NCI-H2029 treated with DMSO at 0.1 percent for 48 hours (cell line): ENCODE measurements around the gene LVRN.

ENCODE experiments used
- DNase-seq: peaks from one replicate; lab custom pipeline; 2025; lab: John Stamatoyannopoulos, UW

LVRN gene

DNA sequence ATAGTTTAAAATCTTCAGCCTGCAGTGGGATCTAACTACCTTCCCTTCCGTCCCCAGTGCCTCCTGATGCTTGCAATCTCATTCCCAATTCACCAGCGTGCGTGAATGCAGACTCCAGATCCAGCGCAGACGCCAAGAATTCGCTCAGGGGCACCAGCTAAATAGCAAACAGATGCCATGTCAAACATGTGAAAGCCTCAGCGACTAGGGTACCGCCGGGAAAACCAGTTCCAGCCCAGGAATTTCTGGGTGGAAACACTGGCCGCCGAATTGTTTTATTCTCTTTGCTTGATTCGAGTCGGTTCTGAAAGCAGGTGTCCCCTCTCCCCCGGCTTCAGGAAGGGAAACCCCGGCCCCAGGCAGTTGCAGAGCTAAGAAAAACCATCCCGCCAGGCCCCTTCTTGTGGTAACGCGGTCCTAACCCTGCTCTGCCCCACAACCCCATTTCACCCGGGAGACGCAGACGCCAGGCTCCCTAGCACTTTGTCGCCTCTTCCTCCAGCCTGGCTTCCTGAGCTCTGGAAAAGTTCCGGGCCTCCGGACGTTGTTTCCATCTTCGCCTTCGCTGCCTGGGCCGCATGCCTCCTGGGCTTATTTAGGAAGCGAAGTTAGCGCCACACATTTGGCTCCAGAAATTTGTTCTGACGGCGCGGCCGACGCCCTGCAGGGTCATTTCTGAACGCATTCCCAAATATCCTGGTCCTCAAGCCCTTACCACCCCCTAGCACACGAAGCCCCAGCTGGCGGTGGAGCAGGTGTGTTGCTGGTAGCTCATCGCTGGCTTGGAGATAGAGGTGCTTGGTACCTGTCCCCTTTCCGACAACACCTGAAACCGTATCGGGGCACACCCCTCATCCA lies 665 bp upstream of the LVRN start:
- DNase-seq = no peak

DNA sequence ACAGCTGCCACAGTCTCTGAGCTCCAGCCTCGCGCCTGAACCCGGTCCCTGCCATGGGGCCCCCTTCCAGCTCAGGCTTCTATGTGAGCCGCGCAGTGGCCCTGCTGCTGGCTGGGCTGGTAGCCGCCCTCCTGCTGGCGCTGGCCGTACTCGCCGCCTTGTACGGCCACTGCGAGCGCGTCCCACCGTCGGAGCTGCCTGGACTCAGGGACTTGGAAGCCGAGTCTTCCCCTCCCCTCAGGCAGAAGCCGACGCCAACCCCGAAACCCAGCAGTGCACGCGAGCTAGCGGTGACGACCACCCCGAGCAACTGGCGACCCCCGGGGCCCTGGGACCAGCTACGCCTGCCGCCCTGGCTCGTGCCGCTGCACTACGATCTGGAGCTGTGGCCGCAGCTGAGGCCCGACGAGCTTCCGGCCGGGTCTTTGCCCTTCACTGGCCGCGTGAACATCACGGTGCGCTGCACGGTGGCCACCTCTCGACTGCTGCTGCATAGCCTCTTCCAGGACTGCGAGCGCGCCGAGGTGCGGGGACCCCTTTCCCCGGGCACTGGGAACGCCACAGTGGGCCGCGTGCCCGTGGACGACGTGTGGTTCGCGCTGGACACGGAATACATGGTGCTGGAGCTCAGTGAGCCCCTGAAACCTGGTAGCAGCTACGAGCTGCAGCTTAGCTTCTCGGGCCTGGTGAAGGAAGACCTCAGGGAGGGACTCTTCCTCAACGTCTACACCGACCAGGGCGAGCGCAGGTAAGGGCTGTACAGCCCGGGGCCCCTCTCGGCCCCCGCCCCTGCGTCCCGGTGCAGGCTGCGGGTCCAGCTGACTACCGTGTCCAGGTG lies 509 bp downstream of the LVRN start:
- DNase-seq = no peak

- DNase-seq = no peak
Observed at GRCh38 chr5:115963566-115963965, 1.3 kb downstream of the LVRN start.

GRCh38 chr5:115968770-115969169 lies 6.5 kb downstream of the LVRN start:
- no peak for DNase-seq

- DNase-seq = no peak
Observed at GRCh38 chr5:115977096-115977495, 14.8 kb downstream of the LVRN start.

DNA sequence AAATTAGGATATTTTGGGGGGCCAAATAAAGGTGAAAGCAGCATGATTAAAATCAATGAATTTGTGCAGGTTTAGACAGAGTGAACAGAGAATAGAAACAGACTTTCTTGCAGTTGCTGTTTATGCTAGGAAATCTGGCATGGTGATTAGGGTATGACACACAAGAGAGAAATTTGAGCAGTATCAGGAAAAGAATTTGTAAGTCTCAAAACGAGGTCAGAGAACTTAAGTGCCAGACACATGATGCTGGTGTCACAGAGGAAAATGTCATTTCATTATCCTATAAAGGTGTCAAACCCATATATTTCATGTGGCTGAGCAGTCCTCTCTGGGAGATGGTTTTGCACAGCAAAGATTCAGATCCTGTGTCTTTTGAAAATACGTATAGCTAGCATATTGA lies 15.7 kb downstream of the LVRN start:
- no peak for DNase-seq

GRCh38 chr5:115978779-115979178 lies 16.5 kb downstream of the LVRN start:
- DNase-seq = no peak

GRCh38 chr5:115979201-115980041 lies 17.1 kb downstream of the LVRN start:
- no peak for DNase-seq

- DNase-seq = no peak
Observed at GRCh38 chr5:115983519-115983918, 21.2 kb downstream of the LVRN start.

DNA sequence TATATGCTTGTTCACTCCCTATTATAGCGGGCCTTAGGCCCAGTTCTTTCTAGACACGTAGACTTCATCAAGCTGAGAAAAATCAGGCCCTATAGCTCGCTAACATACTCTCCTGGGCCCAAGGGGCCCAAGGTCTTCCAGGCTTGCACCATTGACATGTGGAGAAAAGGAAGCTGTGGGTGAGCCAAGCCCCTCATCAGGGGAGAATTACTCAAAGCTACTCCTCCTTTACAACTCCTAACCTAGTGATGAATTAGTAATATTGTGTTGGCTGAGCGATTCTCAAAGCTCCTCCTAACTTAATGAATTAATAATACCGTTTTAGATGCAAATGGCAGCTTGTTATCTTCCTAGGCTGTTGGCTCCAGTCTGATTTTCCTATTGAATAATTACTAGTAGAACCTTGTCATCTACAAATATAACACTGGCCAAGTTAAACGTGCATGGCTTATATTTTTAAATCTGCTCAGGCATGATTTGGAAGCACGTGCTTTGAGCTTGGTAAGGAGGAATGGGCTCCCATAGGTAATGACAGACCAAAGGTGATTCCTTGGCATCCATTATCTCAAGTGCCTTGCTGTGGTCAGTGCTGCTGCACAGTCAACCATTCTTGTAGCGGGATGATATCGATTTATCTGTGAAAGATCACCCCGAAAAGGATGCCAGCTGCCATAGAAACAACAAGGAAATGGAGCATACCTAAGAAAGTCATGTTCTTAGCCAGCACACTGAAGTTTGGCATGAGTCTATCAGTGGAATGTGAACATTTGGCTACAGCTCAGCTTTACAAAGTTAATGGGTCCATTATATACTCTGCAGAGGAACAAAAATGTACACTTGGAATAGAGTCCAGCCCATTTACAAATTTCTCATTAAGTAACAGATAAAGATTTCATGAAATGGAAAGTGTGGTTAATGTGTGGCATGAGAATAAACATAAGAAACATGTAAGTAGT lies 23.8 kb downstream of the LVRN start:
- DNase-seq = no peak

GRCh38 chr5:115988002-115988401 lies 25.7 kb downstream of the LVRN start:
- no peak for DNase-seq

DNA sequence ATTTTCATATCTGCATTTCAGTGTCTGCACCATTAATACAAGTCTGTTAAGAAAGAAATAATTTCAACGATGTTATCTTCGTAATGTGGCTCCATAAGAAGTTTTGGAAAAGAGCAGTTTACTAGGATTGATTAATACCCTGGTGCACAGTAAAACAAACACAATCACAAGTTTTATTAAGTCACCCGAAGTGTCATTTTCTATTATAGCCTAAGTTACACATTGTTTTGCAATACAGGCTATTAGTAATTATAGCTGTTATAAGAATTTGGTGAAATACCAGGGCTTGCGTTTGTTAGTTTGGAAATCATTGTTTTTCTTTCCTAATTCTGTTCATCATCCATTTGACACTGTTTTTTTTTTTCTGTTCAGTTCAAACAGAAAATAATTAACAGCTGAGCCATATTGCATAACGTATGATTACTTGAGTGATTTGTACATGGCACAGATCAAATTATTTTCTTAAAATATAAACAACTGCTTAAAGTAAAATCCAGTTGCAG lies 30.6 kb downstream of the LVRN start:
- DNase-seq = no peak

DNA sequence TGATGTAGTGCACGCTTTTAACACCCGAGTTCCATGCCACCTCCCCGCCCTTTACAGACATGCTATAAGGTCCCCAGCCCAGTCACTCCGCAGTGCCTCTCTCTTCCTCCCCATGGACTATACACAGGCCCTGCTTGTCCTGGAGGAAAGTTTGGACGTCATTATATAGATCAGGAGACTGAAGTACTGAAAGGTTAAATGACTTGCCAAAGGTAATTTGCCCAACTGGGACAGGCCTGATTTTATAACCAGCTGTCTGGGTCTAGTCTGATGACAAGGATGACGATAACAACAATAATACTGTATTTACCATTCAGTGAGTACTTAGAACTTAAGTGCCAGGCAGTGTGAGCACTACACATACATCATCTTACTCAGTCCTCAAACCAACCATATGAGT lies 33.1 kb downstream of the LVRN start:
- no peak for DNase-seq

- no peak for DNase-seq
Observed at GRCh38 chr5:116002116-116002906, 40.0 kb downstream of the LVRN start.

DNA sequence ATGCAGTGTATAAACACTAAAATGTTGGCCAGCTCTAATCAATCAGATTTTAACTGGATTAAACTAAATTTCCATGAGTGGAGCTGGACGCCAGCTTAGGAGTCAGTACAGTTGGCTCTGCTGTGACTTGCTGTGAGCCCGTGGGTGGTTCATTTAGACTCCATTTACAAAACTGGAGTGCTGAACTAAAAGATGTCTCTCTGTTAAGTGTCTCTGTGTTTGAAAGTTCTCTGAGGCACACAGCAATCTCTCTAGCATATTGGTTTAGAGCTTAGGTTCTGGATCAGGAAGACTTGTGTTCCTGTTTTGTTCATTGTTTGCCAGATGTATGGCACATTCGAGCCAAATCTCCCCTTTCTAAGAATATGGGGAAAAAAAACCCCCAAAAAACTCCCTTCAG lies 42.0 kb downstream of the LVRN start:
- DNase-seq = no peak

- no peak for DNase-seq
Observed at GRCh38 chr5:116009806-116010205, 47.5 kb downstream of the LVRN start.

- no peak for DNase-seq
Observed at GRCh38 chr5:116011046-116011445, 48.8 kb downstream of the LVRN start.

DNA sequence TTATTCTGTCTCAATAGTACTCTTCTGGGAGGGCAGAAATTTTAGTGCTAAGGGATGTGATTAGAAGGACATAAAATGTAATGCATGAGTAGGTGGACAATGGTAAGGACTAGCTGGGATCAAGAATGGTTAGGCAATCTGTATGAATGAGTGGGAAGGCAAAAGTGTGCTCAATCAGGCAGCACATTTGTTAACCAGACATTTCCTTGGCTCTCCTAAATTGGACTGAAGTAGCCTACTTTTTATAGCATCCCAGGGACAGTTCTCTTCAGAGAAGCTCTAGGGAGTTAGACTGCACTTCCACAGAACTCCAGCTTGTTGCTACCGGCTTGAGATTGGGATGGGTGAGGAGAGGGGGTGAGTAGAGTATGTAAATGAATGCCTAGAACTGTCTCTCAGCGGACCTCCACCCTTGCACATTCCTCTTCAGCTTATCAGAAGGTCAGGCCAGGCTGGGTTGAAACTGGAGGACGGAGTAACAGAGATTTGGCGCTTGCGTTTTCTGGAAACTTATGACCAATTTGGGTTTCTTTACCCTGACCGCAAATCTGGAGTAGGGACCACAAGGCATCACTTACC lies 51.0 kb downstream of the LVRN start:
- DNase-seq = no peak

DNA sequence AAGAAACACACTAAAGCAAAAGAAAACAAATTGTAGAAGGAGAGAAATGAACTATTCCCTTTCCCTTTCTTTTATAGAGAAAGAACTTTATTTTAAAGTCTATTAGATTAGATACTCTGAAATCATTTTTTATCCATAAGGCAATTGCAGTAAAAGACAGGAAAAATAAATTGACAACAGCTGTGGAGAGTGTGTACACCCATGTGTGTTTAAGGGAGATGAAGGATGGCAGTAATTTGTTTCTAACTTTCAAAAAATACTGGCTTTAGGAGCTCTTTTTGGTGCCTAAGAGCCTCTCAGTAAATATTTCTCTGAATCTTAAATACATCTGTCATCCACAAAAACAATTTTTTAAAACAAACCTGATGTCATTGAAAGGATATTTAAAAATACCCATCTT lies 51.7 kb downstream of the LVRN start:
- no peak for DNase-seq

DNA sequence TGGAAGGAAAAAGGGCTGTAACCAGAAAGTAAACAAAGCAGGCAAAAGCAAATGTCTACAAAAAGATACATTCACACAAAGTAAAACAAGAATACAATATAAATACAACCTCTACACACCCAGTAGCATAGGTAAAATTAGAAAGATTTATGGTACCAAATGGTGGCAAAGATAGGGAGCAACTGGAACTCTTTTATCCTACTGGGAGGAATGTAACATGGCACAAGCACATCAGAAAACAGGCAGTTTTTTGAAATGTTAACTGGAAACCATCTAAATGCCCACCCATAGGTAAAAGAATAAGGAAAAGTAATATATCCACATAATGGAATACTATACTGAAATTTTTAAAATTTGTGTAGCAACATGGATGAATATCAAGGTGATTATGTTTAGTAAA lies 61.3 kb downstream of the LVRN start:
- no peak for DNase-seq
